GM21528 (cell line): Measurements from ENCODE around the gene ENTREP1.
"Not testable (repeated sequence)": the region's sequence is repeated elsewhere in the genome, so short reads cannot be mapped to it uniquely, and the experiment has no call there.

Experiments
- ATAC-seq: cut with Tn5 transposase; IDR thresholded peaks from one replicate; pipeline ENCODE4 v1.9.1; 2021; ENCODE audit warnings: mild to moderate bottlenecking, moderate library complexity; ENCODE audit not compliant: unreplicated experiment, low FRiP score

The ENTREP1 gene

GRCh38 chr9:69440254-69440955, 115.4 kb downstream of the ENTREP1 start:
- not testable (repeated sequence) for ATAC-seq
